Esophagus mucosa (tissue), 1 donor: ENCODE measurements around the gene DUOX1. TPM values are rescaled to one million over a fixed set of nuclear protein-coding genes. Genes with fewer than 3 reads are reported as not detected.

ENCODE experiments used
- ATAC-seq: fragments of 200-7000 bp; cut with Tn5 transposase; one replicate; pipeline ENCODE4 v1.9.1; 2020
- total RNA-seq: library from RNA; stranded (reverse); gene quantifications from one replicate; pipeline ENCODE4 v1.2.4, GENCODE V29; 2023
- donor health status: DM: yes; HTN: yes; CAD: no.

Gene DUOX1
- total RNA-seq, 1 donor from 2014 or later = 114 TPM

DNA sequence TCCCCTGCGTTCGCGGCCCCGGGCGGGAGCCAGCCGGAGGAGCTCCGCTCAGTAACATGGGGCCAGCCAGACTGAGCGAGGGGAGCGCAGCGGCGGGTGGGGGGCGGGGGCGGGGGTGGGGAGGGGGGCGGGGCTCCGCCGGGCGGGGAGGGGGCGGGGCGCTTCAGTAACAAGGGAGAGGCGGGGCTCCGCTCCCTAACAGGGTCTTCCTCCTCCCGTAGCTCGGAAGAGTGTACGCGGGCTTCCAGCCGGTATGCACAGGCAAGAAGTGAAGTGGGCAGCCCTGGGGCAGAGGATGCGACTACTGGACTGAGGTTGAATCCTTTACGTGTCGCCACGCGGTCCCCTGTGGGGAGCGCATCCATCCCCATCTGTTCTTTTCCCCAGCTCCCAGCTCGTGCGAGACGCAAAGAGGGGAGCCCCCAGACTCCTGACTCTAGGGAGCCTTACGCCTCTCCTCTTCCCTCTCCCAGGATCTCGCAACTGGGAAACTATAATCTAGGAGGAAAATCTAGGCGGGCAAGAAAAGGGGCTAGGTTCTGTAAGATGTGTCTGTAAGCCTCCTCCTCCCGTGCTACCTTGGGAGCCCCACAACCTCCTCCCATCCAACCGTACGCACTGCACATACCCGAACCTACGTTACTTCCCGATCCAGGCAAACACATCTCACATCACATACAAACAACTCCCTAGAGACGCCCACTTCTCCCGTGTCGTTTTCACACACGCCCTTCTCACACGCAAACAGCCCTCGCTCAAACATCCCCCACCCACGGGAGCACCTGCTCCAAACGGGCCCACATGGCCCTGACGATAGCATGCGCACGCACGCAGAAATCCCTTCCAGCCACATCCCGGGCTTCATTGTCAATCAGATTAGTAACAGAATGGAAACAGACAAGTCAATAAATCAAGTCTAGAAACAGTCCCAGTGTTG lies 58.4 kb downstream of the DUOX1 start, which contains the start of gene SHF:
Gene SHF (minus strand): TSS at position 73 of the 937 bp plus-strand sequence. CDS start 15 bp downstream, at position 58.
- peak; percentile 30 for ATAC-seq

DNA sequence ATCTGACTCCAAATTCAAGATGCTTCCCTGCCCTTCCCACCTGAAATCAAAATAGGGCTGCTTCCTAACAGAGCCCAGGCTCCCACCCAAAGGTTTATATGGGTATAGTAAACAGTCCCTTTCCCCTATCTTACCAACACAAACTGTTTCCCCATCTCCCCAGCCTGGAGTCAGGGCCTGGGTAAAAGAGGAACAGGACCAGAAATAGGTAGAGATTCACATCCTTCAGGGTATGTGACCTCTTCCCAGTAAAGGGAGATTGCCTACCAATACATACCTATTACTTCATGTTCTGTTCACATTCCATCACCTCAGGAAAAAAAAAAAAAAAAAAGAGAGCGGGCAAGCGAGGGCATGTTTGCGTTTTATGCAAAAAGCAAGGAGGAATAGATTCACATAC lies 67.7 kb downstream of the DUOX1 start:
- no peak for ATAC-seq

DNA sequence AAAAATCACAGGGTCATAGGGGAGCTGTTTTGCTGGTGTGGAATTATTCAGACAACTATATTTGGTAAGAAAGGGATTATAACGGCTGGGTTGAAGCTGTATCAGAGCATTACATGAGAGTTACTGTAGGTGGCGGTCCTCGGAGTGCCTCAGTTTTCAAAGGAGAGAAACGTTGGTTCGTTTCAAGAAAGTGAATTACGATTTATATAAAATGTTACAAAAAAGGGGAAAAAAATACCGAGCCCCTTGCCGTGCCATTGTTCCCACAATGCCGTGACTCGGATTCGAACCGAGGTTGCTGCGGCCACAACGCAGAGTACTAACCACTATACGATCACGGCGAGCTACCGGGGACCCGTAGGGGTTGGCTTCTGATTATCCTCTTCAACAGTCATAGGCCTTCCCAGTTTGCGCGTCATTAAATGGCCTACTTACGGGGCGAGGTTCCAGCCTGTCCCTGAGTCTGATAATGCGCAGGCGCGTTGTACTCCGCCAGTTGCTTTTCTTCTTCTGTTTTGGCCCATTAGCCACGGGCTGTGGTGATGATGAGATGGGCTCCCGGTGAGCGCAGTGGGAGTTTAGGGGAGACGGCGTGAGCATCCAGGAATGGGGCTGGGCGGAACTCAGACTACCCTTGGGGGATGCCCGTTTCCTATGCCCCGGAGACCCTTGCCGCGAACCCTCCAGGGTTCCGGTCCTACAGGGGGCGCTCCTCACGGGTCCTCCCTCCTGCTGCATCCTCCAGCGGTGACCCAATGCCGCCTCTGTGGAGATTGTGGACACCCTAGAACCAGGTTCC lies 68.7 kb downstream of the DUOX1 start:
- ATAC-seq = peak; percentile 84

DNA sequence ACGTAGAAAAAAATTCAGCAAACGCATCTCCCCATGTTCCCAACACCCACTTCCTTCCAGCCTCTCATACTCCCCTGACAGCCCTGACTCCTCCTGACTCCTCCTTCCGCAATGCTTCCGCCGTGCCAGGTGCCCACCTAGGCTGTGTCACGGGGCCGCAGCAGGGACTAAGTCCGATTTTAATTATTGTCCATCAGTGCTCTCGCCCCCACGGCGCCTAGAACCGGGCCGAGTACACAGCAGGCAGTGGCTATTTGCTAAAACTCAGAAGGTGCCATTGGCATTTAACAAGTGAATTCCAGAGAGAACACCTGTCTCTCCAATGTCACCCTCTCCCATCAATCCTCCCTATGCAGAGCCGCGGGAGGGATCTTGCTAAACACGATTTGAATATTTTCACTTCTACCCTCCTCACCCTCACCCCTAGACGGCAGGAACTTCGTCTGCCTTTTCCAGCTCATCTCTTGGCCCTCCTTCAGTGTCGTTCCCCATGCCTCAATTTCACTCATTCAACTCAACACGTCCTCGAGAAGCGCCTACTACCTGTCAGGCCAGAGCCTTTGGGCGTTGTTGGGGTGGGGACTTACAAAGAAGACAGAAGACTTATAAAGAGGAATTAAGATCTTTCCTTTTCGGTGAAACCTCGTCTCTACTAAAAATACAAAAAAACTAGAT lies 69.5 kb downstream of the DUOX1 start:
- ATAC-seq = peak; percentile 2

DNA sequence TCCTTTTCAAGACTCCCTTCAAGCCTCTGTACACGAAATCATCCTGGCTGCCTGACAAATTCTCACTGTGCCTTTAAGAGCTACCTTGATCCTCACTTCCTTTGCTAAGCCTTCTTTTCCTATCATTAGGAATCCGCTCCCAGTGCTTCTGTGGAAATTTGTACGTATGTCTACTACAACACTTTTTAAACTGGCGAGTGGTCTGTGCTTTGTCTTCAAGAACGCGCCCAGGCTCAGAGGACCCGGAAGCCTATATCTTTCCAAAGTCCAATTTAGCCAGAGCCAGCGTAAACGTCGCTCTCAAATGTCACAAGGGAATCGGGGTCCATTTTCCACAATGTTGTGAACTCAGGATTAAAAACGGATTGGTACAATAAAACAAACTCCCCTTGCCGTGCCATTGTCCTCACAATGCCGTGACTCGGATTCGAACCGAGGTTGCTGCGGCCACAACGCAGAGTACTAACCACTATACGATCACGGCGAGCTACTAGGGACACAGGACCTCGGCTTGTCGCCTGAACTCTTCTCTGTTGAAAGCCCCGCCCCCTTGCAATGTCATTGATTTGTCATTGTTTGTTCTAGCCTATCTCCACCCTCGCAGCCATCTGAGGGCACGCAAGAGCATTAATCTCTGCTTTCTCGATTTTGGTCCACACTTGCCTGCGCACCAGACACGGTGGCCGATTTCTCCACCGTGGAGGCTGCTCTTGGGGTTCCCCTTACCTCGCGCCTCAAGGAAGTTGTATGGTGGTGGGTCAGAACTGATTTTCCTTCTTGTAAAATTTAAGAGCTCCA lies 70.4 kb downstream of the DUOX1 start:
- ATAC-seq = peak; percentile 83

DNA sequence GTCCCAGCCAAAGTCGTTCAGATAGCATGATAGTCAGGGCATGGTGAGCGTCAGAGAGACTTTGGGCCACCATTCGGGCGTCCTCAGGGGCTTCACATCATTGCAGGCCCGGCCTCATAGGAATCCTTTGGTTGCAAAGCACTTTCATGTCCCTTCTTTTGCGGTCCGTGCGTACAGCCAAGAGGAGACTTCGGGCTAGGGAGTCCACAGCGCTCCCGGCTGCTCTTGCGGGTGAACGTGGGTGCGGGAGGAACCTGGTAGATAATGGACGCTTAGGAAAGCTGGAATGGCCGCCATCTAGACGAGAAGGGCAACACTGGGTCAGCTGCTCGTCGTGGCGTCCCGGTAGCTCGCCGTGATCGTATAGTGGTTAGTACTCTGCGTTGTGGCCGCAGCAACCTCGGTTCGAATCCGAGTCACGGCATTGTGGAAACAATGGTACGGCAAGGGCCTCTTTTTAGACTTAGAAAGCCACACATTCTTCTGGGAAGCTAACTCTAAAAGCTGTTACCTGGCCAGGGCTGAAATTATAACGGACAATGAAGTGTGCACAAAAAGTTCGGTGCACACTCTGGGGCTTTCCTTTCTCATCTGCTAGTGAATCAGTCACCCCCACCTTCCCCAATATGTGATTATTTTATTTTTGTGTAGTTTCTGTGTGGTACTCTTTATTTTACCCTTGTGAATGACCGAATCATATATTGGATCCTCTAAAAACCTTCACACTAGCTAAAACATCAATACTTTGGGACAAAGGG lies 71.2 kb downstream of the DUOX1 start:
- peak; percentile 49 for ATAC-seq

DNA sequence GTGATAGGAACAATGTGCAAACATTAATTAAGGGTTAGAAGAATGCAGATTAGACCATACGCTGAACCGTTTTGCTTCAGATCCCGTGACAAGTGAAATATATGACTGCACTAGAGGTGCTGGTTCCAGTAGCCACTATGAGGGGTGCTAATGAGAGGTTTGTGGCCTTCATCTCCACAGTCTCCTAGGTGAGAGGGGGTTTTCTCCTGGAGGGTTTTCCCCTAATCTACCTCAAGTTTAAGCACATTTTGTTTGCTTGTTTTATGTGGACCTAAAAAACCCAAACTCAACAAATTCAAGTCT lies 71.7 kb downstream of the DUOX1 start:
- no peak for ATAC-seq

DNA sequence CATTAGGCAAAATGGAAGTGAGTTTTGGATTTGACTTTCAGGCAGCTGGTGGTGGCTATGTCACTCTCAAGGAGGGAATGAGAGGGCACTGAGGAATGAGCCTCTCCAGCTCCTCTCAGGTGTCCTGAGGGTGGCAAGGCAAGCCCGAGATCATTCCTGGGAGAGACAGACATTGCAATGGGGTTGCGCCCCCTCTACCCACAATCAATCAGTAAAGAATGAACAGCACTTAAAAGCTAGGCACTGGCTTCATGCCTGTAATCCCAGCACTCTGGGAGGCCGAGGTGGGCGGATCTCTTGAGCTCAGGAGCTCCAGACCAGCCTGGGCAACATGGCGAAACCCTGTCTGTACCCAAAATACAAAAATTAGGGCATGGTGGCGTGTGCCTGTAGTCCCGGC lies 72.1 kb downstream of the DUOX1 start:
- no peak for ATAC-seq

DNA sequence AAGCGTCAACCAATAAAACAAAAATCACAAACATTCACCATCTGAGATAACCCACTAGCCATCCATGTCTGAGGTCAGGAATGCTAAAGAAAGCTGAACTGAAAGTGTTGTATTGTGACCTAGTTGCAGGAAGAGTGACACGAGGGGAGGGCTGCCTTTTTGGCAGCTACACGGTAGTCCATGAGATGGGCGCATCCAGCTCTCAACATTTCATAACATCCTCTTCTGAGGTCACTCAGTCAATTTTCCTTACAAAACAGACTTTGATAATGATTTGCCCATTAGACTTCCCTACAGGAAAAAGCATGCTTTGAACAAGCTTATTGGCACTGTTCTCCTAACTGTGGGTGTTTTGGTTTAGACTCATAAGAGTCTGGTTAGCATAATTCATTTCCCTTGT lies 73.4 kb downstream of the DUOX1 start:
- ATAC-seq = no peak

DNA sequence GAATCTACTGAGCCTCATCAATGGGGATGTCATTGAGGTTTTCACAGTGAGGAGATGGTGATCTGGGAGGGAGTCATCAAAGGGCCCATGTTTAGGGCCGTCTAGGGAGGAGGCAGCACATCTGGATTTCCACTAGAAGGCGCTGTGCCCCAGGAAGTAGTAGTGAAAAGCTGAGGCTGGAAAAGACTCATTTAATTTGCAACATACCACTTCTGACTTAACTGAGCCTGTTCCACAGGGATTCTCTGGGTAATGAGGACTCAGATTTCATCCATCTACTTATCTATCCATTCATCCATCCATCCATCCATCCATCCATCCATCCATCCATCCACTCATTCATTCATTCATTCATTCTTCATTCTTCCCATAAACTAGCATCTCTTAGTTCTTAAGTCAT lies 75.4 kb downstream of the DUOX1 start:
- peak; percentile 23 for ATAC-seq

DNA sequence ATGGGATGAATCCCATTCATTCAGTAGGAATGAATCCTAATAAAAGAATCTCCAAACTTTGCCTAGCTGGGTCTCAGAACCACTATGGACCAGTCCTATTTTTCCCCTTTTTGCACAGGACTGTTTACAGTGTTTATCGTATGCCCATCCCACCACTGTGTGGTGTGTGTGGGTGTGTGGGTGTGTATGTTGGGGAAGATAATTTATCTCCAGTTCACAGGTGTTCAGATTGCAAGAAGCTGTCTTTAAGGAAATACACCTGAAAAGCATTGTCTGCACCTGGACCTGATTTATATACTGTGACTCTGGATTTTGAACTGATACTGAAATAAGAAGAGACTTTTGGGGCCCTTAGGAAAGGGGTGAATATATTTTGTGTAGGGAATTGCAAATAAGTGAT lies 82.7 kb downstream of the DUOX1 start:
- no peak for ATAC-seq

Other genes with a start within 250 kb of the DUOX1 start
- gene TERB2, start 173.3 kb upstream of the DUOX1 start, total RNA-seq = not detected
- gene SORD, start 106.8 kb upstream of the DUOX1 start, total RNA-seq = 26.3 TPM
- gene DUOX2, start 15.8 kb upstream of the DUOX1 start, total RNA-seq = 29.3 TPM
- 10.4 TPM for gene DUOXA2, start 15.7 kb upstream of the DUOX1 start, total RNA-seq
- 131 TPM for gene DUOXA1, start 115 bp upstream of the DUOX1 start, total RNA-seq
- 1.6 TPM for gene SHF, start 58.0 kb downstream of the DUOX1 start, total RNA-seq
- gene SLC28A2, start 122.2 kb downstream of the DUOX1 start, total RNA-seq = not detected
- gene GATM, start 248.6 kb downstream of the DUOX1 start, total RNA-seq = 11.3 TPM